Activated CD8-positive, alpha-beta memory T cell treated with anti-CD3 and anti-CD28 coated beads, Interleukin-2, amount 50 U/mL, for 24 hours (primary cell): ENCODE results near the gene CNTNAP2.
"Not testable (repeated sequence)": the region's sequence is repeated elsewhere in the genome, so short reads cannot be mapped to it uniquely, and the experiment has no call there.

Experiments used
- DNase-seq: peaks from one replicate; pipeline ENCODE4 v3.0.0-alpha.2; 2020; ENCODE audit errors: extremely low read depth

Gene CNTNAP2

GRCh38 chr7:147640821-147641220 is 1524.2 kb downstream of the CNTNAP2 start:
- no peak for DNase-seq

- DNase-seq = no peak
Measured at GRCh38 chr7:147646568-147646967, 1530.0 kb downstream of the CNTNAP2 start.

- DNase-seq = no peak
Measured at GRCh38 chr7:147650991-147651390, 1534.4 kb downstream of the CNTNAP2 start.

GRCh38 chr7:147651601-147652000 is 1535.0 kb downstream of the CNTNAP2 start:
- DNase-seq = no peak

GRCh38 chr7:147653456-147653855 is 1536.9 kb downstream of the CNTNAP2 start:
- DNase-seq = no peak

GRCh38 chr7:147658392-147658967 is 1541.9 kb downstream of the CNTNAP2 start:
- DNase-seq = no peak

GRCh38 chr7:147659036-147659995 is 1542.7 kb downstream of the CNTNAP2 start:
- no peak for DNase-seq

GRCh38 chr7:147664541-147664940 is 1547.9 kb downstream of the CNTNAP2 start:
- no peak for DNase-seq

GRCh38 chr7:147670759-147671158 is 1554.2 kb downstream of the CNTNAP2 start:
- DNase-seq = no peak

GRCh38 chr7:147674705-147675104 is 1558.1 kb downstream of the CNTNAP2 start:
- no peak for DNase-seq

- DNase-seq = no peak
Measured at GRCh38 chr7:147678943-147679342, 1562.3 kb downstream of the CNTNAP2 start.

GRCh38 chr7:147681530-147681929 is 1564.9 kb downstream of the CNTNAP2 start:
- no peak for DNase-seq

GRCh38 chr7:147700702-147701101 is 1584.1 kb downstream of the CNTNAP2 start:
- no peak for DNase-seq

GRCh38 chr7:147707926-147708325 is 1591.3 kb downstream of the CNTNAP2 start:
- no peak for DNase-seq

- no peak for DNase-seq
Measured at GRCh38 chr7:147708871-147709270, 1592.3 kb downstream of the CNTNAP2 start.

- DNase-seq = no peak
Measured at GRCh38 chr7:147711447-147711846, 1594.8 kb downstream of the CNTNAP2 start.

- no peak for DNase-seq
Measured at GRCh38 chr7:147721962-147722830, 1605.6 kb downstream of the CNTNAP2 start.

GRCh38 chr7:147723536-147723935 is 1606.9 kb downstream of the CNTNAP2 start:
- DNase-seq = no peak

GRCh38 chr7:147731311-147731710 is 1614.7 kb downstream of the CNTNAP2 start:
- no peak for DNase-seq

GRCh38 chr7:147737559-147738214 is 1621.1 kb downstream of the CNTNAP2 start:
- not testable (repeated sequence) for DNase-seq

GRCh38 chr7:147742301-147742700 is 1625.7 kb downstream of the CNTNAP2 start:
- DNase-seq = no peak

GRCh38 chr7:147756300-147756699 is 1639.7 kb downstream of the CNTNAP2 start:
- no peak for DNase-seq
